Hepatocyte (in vitro differentiated cells): ENCODE measurements around the gene PPP1R13L. TPM values are rescaled to one million over a fixed set of nuclear protein-coding genes. Genes with fewer than 3 reads are reported as not detected.

Experiments
- DNase-seq: peaks from one replicate; pipeline ENCODE4 v3.0.0-alpha.2; 2016; ENCODE audit warnings: low spot score
- H2AFZ ChIP-seq: fragments of 200-600 bp; sonication (generic); 2 replicates; pipeline ENCODE4 v1.6.0; 2016; ENCODE audit warnings: antibody characterized with exemption, mild to moderate bottlenecking
- H3K27ac ChIP-seq: fragments of 200-600 bp; sonication (generic); 2 replicates; pipeline ENCODE4 v1.5.1; 2016; ENCODE audit warnings: mild to moderate bottlenecking
- H3K27me3 ChIP-seq: fragments of 200-600 bp; sonication (generic); 2 replicates; pipeline ENCODE4 v1.6.1; 2016
- H3K36me3 ChIP-seq: fragments of 200-600 bp; sonication (generic); replicated peaks from 2 replicates; pipeline ENCODE4 v1.5.1; 2016; ENCODE audit warnings: low read depth; ENCODE audit not compliant: insufficient read depth
- H3K4me1 ChIP-seq: fragments of 200-600 bp; sonication (generic); 2 replicates; pipeline ENCODE4 v1.5.1; 2016; ENCODE audit warnings: mild to moderate bottlenecking, moderate library complexity; ENCODE audit not compliant: insufficient read depth
- H3K4me2 ChIP-seq: fragments of 200-600 bp; sonication (generic); 2 replicates; pipeline ENCODE4 v1.6.0; 2016
- H3K4me3 ChIP-seq: fragments of 200-600 bp; sonication (generic); 2 replicates; pipeline ENCODE4 v1.5.1; 2016; ENCODE audit warnings: mild to moderate bottlenecking
- H3K79me2 ChIP-seq: fragments of 200-600 bp; sonication (generic); 2 replicates; pipeline ENCODE4 v1.6.0; 2017; ENCODE audit warnings: mild to moderate bottlenecking
- H3K9me2 ChIP-seq: fragments of 200-600 bp; sonication (generic); replicated peaks from 2 replicates; pipeline ENCODE4 v1.6.0; 2017; ENCODE audit warnings: mild to moderate bottlenecking; ENCODE audit not compliant: insufficient read depth
- H3K9me3 ChIP-seq: fragments of 200-600 bp; sonication (generic); 2 replicates; pipeline ENCODE4 v1.5.1; 2016; ENCODE audit warnings: low read depth, mild to moderate bottlenecking
- H4K20me1 ChIP-seq: fragments of 200-600 bp; sonication (generic); 2 replicates; pipeline ENCODE4 v1.6.0; 2016; ENCODE audit warnings: mild to moderate bottlenecking; ENCODE audit not compliant: insufficient read depth, poor library complexity, severe bottlenecking
- EZH2 ChIP-seq: fragments of 200-600 bp; sonication (generic); IDR thresholded peaks from 2 replicates; pipeline ENCODE4 v1.6.1; 2016; ENCODE audit warnings: antibody characterized with exemption, mild to moderate bottlenecking, borderline replicate concordance
- EZH2phosphoT487 ChIP-seq: fragments of 200-600 bp; sonication (generic); IDR thresholded peaks from one replicate; pipeline ENCODE4 v1.6.1; 2018; ENCODE audit warnings: antibody characterized with exemption, mild to moderate bottlenecking, low read depth, moderate library complexity; ENCODE audit not compliant: unreplicated experiment, severe bottlenecking
- WGBS: methylation state at CpG from one replicate; pipeline ENCODE4 v1.1.6; 2016; ENCODE audit warnings: low lambda C conversion rate; ENCODE audit errors: missing lambda C conversion rate; 5-methylcytosine and 5-hydroxymethylcytosine counted together
- polyA plus RNA-seq: library from polyadenylated mRNA; unstranded; fragments of >200 nt; fragmentation: Nextera tagmentation; extraction: Ambion mirVana; gene quantifications from 2 replicates; pipeline ENCODE4 v1.2.1, GENCODE V29; 2016
- total RNA-seq: library from RNA; depleted of rRNA; stranded (reverse); fragments of >200 nt; gene quantifications from 2 replicates; pipeline ENCODE4 v1.2.3, GENCODE V29; 2014
- TF ChIP-seq, protein P1 (sequence below): fragments of 200-600 bp; sonication (generic); IDR thresholded peaks from 2 replicates; pipeline ENCODE4 v1.5.1; 2016; ENCODE audit warnings: antibody characterized with exemption, mild to moderate bottlenecking; ENCODE audit not compliant: poor library complexity

Gene PPP1R13L
- total and polyA plus RNA-seq, 2 experiments from 2014 or later, result 8.7 to 14.8 TPM

GRCh38 chr19:45356760-45357444 is 48.0 kb downstream of the PPP1R13L start:
- H2AFZ ChIP-seq, result no peak overlapping the region
- TF ChIP-seq EZH2phosphoT487, result no peak
- TF ChIP-seq, protein P1, sequence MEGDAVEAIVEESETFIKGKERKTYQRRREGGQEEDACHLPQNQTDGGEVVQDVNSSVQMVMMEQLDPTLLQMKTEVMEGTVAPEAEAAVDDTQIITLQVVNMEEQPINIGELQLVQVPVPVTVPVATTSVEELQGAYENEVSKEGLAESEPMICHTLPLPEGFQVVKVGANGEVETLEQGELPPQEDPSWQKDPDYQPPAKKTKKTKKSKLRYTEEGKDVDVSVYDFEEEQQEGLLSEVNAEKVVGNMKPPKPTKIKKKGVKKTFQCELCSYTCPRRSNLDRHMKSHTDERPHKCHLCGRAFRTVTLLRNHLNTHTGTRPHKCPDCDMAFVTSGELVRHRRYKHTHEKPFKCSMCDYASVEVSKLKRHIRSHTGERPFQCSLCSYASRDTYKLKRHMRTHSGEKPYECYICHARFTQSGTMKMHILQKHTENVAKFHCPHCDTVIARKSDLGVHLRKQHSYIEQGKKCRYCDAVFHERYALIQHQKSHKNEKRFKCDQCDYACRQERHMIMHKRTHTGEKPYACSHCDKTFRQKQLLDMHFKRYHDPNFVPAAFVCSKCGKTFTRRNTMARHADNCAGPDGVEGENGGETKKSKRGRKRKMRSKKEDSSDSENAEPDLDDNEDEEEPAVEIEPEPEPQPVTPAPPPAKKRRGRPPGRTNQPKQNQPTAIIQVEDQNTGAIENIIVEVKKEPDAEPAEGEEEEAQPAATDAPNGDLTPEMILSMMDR, result no peak
- no peak for TF ChIP-seq EZH2
- H3K36me3 ChIP-seq, result no peaks in the 10 kb centered on the region
- H3K4me2 ChIP-seq, result no peak overlapping the region
- H3K4me1 ChIP-seq, result no peaks in the 10 kb centered on the region
- H3K4me3 ChIP-seq, result no peak overlapping the region
- DNase-seq, result no peak
- H3K79me2 ChIP-seq, result no peaks in the 10 kb centered on the region
- no peak overlapping the region for H3K27ac ChIP-seq
- H3K9me2 ChIP-seq, result no peaks in the 10 kb centered on the region
- H3K27me3 ChIP-seq, result no peaks in the 10 kb centered on the region
- WGBS, result 93% methylated on average over 20 of the region's 20 CpGs
- H3K9me3 ChIP-seq, result no peaks in the 10 kb centered on the region
- H4K20me1 ChIP-seq, result no peaks in the 10 kb centered on the region

DNA sequence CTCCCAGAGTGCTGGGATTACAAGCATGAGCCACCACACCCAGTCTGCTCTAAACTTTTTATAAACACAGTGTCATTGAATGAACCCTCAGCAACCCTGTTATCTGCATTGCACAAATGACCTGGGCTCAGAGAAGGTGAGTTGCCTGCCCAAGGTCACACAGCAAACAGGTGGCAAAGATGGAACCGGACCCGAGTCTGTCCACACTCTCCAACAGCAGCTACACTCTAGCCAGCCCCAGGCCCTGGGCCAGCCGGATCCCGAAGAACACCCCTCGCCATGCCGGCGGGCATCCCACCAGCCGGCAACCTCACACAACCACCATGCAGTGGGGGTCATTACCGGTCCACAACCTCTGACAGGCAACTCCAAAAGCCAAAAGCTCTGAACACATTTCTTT is 49.0 kb downstream of the PPP1R13L start:
- no peak for TF ChIP-seq EZH2
- TF ChIP-seq, protein P1, result no peak
- no peak for TF ChIP-seq EZH2phosphoT487
- Histone ChIP-seq H4K20me1 (no peaks in the 10 kb centered on the region), H3K27ac (no peak overlapping the region), H3K4me3 (no peak overlapping the region), H2AFZ (no peak overlapping the region), H3K4me1 (no peaks in the 10 kb centered on the region), H3K9me3 (no peaks in the 10 kb centered on the region), H3K36me3 (no peaks in the 10 kb centered on the region), H3K79me2 (no peaks in the 10 kb centered on the region), H3K27me3 (no peaks in the 10 kb centered on the region), H3K4me2 (no peak overlapping the region), H3K9me2 (no peaks in the 10 kb centered on the region)
- 97% methylated on average over 9 of the region's 9 CpGs for WGBS
- no peak for DNase-seq

GRCh38 chr19:45355402-45355801 is 49.5 kb downstream of the PPP1R13L start:
- TF ChIP-seq EZH2phosphoT487 (no peak), EZH2 (no peak)
- TF ChIP-seq, protein P1, result no peak
- Histone ChIP-seq H3K4me1 (no peaks in the 10 kb centered on the region), H3K79me2 (no peaks in the 10 kb centered on the region), H3K4me2 (no peak overlapping the region), H3K36me3 (no peaks in the 10 kb centered on the region), H3K9me2 (no peaks in the 10 kb centered on the region), H3K9me3 (no peaks in the 10 kb centered on the region), H3K4me3 (no peak overlapping the region), H3K27ac (no peak overlapping the region), H4K20me1 (no peaks in the 10 kb centered on the region), H2AFZ (no peak overlapping the region), H3K27me3 (no peaks in the 10 kb centered on the region)
- 98% methylated on average over 9 of the region's 9 CpGs for WGBS
- DNase-seq, result no peak
